Large intestine (tissue), 3 donors: Measurements from ENCODE around the gene S100A4. TPM values are rescaled to one million over a fixed set of nuclear protein-coding genes. Genes with fewer than 3 reads are reported as not detected.

Source experiments
- DNase-seq, 2 donors: peaks; one replicate each; pipeline versions ENCODE4 v3.0.0 to v3.0.0-alpha.2; 2013
- H3K27ac ChIP-seq: one replicate; pipeline ENCODE4 v1.5.1; 2013; ENCODE audit warnings: low read length
- H3K27me3 ChIP-seq: 2 replicates; pipeline ENCODE4 v1.6.1; 2013; ENCODE audit warnings: low read length; ENCODE audit not compliant: control insufficient read depth, insufficient read depth
- H3K36me3 ChIP-seq: 2 replicates; pipeline ENCODE4 v1.6.1; 2013; ENCODE audit warnings: low read length; ENCODE audit not compliant: control insufficient read depth, insufficient read depth
- H3K4me1 ChIP-seq: one replicate; pipeline ENCODE4 v1.6.1; 2013; ENCODE audit warnings: low read length; ENCODE audit not compliant: control insufficient read depth, insufficient read depth
- H3K4me3 ChIP-seq: one replicate; pipeline ENCODE4 v1.5.1; 2013; ENCODE audit warnings: low read length
- H3K9me3 ChIP-seq: one replicate; pipeline ENCODE4 v1.6.1; 2013; ENCODE audit warnings: mild to moderate bottlenecking, low read depth, low read length, moderate library complexity; ENCODE audit not compliant: control insufficient read depth
- WGBS: methylation state at CpG from one replicate; pipeline ENCODE4 v1.1.5; 2013; ENCODE audit warnings: low lambda C conversion rate; ENCODE audit not compliant: insufficient coverage; 5-methylcytosine and 5-hydroxymethylcytosine counted together
- polyA plus RNA-seq: library from polyadenylated mRNA; unstranded; fragments of 120-200 nt; gene quantifications from one replicate; pipeline ENCODE4 v1.2.1, GENCODE V29; 2013

The S100A4 gene
- polyA plus RNA-seq, 1 donor, result 18.0 TPM

DNA sequence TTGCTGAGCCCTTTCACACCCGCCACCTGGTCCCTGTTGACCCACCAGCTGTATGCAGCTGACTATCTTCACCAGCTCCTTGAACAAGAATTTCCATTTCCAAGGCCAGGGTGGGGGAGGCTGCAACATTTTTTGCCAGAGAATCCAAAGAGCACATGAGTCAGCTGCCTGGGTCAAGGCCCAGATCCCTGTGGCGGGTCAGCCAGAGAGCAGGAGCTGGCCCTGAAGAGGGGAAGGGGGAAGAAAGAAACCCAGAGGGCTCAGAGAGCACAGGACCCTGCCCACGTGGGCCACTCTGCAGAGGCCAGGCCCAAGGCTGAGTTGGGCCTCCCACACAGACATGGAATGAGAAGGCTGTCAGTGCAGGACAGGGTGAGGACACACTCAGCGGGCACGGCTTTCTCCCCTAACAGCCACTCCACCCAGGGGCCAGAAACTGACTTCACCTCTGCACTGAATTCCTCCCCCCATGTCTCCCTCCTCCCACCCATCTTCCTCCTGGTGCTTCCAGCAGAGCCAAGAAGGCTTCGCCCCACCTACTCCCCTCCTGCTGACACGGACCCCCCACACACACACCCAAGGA, 38.7 kb downstream of the S100A4 start:
- WGBS, result no CpG with 5 or more reads among the region's 7 CpGs
- Histone ChIP-seq H3K27me3 (no peaks in the 10 kb centered on the region), H3K4me3 (no peak overlapping the region), H3K27ac (peak overlapping the region; percentile 65), H3K9me3 (no peaks in the 10 kb centered on the region), H3K36me3 (no peaks in the 10 kb centered on the region), H3K4me1 (peaks cover 22% of the 10 kb centered on the region)
- peak; percentile 83 to 87 for DNase-seq

DNA sequence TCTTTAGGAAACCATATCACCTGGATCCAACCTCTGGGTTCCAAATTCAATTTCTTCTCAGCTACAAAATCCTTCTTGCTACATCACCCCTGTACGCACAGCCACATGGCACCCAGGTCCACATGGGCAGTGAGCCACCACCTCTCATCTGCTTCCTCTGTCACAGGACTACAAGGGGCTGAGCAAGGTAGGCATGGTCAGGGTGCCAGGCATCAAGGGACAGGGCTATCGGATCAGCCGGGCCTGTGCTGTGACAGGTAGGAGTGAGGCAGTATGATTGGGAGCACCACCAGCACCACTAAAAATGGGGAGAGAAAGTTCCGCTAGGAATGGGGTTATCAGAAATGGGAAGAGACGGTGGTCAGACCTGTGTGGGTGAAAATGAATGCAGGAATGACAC, 39.2 kb downstream of the S100A4 start:
- no CpG with 5 or more reads among the region's 5 CpGs for WGBS
- Histone ChIP-seq H3K27me3 (no peaks in the 10 kb centered on the region), H3K4me1 (peaks cover 22% of the 10 kb centered on the region), H3K9me3 (no peaks in the 10 kb centered on the region), H3K27ac (peak overlapping the region; percentile 59), H3K4me3 (no peak overlapping the region), H3K36me3 (no peaks in the 10 kb centered on the region)
- DNase-seq, result no peak

DNA sequence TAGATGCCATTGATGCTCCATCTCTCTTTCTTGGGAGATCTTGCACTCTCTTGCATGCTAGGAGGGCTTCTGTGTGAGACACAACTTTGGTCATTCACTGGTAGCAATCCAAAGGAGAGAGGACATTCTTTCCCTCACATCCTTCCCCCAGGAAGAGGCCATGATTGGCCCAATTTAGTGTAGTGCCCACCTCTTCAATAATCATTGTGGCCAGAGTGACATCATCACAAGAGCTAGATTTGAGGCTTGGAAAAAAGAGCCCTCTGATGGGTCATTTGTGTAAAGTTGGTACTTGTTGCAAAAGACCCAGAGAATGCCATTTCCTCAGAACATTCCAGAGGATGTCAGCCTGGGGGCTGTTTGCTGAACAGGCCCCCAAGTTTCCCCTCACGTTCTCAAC, 40.0 kb downstream of the S100A4 start:
- Histone ChIP-seq H3K36me3 (no peaks in the 10 kb centered on the region), H3K4me1 (peaks cover 22% of the 10 kb centered on the region), H3K27ac (no peak overlapping the region), H3K4me3 (no peak overlapping the region), H3K9me3 (no peaks in the 10 kb centered on the region), H3K27me3 (no peaks in the 10 kb centered on the region)
- no peak for DNase-seq
- no CpG with 5 or more reads among the region's 1 CpG for WGBS

DNA sequence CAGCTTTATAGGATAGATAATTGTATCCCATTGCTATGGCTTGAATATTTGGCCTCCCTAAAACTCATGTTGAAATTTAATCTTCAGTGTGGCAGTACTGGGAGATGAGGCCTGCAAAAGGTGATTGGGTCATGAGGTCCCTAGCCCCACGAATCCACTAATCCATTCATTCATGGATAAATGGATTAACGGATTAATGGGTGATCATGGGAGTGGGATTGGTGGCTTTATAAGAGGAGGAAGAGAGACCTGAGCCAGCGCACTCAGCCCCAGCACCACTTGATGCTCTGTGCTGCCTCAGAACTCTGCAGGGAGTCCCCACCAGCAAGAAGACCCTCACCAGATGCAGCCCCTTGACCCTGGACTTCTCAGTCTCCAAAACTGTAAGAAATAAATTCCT, 41.8 kb downstream of the S100A4 start:
- DNase-seq, result no peak
- Histone ChIP-seq H3K4me3 (no peak overlapping the region), H3K27ac (no peak overlapping the region), H3K36me3 (no peaks in the 10 kb centered on the region), H3K4me1 (peaks cover 22% of the 10 kb centered on the region), H3K9me3 (no peaks in the 10 kb centered on the region), H3K27me3 (no peaks in the 10 kb centered on the region)
- WGBS, result no CpG with 5 or more reads among the region's 3 CpGs

DNA sequence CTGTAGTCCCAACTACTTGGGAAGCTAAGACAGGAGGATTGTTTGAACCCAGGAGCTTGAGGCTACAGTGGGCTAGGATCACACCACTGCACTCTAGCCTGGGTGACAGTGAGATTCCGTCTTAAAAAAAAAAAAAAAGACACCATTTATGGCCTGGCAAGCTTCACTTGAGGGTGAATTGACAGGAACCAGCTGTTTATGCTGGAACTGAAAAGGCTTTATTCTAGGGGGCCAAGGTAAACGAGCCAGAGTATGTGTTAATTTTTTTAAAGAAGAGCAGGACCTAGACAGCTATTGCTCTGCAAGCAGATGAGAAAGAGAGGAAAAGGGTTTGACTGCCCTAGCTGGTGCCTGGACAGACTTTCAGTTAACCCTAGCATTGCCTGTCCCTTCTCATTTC, 46.9 kb downstream of the S100A4 start:
- Histone ChIP-seq H3K4me1 (no peaks in the 10 kb centered on the region), H3K27me3 (no peaks in the 10 kb centered on the region), H3K9me3 (no peaks in the 10 kb centered on the region), H3K27ac (no peak overlapping the region), H3K4me3 (no peak overlapping the region), H3K36me3 (no peaks in the 10 kb centered on the region)
- WGBS, result no CpG with 5 or more reads among the region's 2 CpGs
- no peak for DNase-seq

DNA sequence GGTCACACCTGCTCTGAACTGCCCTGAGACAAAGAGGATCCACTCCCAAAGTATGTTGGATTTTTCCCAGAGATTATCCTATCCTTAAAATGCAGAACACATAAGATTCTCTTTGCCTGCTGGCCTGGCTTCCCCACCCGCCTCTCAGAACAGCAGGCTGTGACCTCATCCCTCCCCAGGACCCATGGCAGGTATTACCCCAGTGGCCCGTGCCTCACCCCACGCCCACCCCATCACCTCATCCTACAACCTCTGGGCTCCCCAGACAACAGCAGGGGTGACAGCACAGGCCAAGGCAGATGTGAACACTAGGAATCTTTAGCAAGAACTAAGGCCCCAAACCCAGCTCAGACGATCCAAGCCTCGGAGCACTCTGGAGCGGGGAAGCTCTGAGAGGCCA, 50.1 kb downstream of the S100A4 start:
- H3K4me1 ChIP-seq, result peaks cover 1% of the 10 kb centered on the region
- H3K27me3 ChIP-seq, result no peaks in the 10 kb centered on the region
- H3K27ac ChIP-seq, result no peak overlapping the region
- WGBS, result no CpG with 5 or more reads among the region's 6 CpGs
- H3K4me3 ChIP-seq, result no peak overlapping the region
- H3K9me3 ChIP-seq, result no peaks in the 10 kb centered on the region
- H3K36me3 ChIP-seq, result no peaks in the 10 kb centered on the region
- DNase-seq, result no peak

DNA sequence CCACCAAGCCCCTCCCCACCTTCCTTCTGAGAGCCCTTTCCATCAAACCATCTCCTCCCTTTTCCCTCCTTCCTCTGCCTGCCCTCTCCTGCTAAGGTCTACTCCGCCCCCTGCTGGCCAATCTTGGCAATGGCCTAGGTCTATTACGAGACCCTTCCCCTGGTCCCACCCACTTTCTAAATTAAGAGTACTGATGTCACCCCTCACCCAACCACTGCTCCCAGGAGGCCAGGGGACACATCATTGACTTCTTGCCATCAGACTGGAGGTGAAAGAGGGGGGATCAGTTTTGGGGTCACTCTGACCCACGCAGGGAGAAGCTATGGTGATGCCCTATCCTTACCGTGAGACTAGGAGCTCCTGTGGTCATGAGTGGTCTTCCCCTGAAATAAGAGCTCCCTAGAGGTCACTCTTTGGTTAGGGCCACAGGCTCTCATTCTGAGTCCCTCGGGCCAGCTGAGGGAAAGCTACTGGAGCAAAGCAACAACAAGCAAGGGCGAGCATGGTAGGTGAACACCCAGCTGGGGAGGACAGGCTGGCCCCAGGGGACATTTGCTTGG, 50.5 kb downstream of the S100A4 start:
- H3K36me3 ChIP-seq, result no peaks in the 10 kb centered on the region
- no CpG with 5 or more reads among the region's 6 CpGs for WGBS

More for the DNA sequence above, 50.5 kb downstream of the S100A4 start:
- no peak overlapping the region for H3K27ac ChIP-seq
- DNase-seq, result peak in 1 of 2 donors; percentile 43
- H3K9me3 ChIP-seq, result no peaks in the 10 kb centered on the region
- H3K27me3 ChIP-seq, result no peaks in the 10 kb centered on the region
- peaks cover 2% of the 10 kb centered on the region for H3K4me1 ChIP-seq
- no peak overlapping the region for H3K4me3 ChIP-seq

Other genes with a start within 250 kb of the S100A4 start
- gene PGLYRP3, start 232.9 kb downstream of the S100A4 start, polyA plus RNA-seq, result not detected
- gene PGLYRP4, start 197.0 kb downstream of the S100A4 start, polyA plus RNA-seq, result 0.31 TPM
- gene S100A9, start 188.0 kb downstream of the S100A4 start, polyA plus RNA-seq, result 40.3 TPM
- 0.36 TPM for gene S100A12, start 170.2 kb downstream of the S100A4 start, polyA plus RNA-seq
- 2.5 TPM for gene S100A8, start 154.7 kb downstream of the S100A4 start, polyA plus RNA-seq
- gene S100A7A, start 129.3 kb downstream of the S100A4 start, polyA plus RNA-seq, result not detected
- not detected for gene S100A7, start 85.2 kb downstream of the S100A4 start, polyA plus RNA-seq
- gene S100A6, start 9.8 kb downstream of the S100A4 start, polyA plus RNA-seq, result 334 TPM
- 0.10 TPM for gene S100A5, start 4.9 kb downstream of the S100A4 start, polyA plus RNA-seq
- not detected for gene S100A3, start 3.5 kb upstream of the S100A4 start, polyA plus RNA-seq
- gene S100A2, start 20.0 kb upstream of the S100A4 start, polyA plus RNA-seq, result 0.67 TPM
- 134 TPM for gene S100A16, start 67.3 kb upstream of the S100A4 start, polyA plus RNA-seq
- gene S100A14, start 70.5 kb upstream of the S100A4 start, polyA plus RNA-seq, result 437 TPM
- gene S100A13, start 81.7 kb upstream of the S100A4 start, polyA plus RNA-seq, result 77.2 TPM
- 2.8 TPM for gene S100A1, start 82.6 kb upstream of the S100A4 start, polyA plus RNA-seq
- gene CHTOP, start 88.3 kb upstream of the S100A4 start, polyA plus RNA-seq, result 99.4 TPM
- 30.9 TPM for gene SNAPIN, start 112.9 kb upstream of the S100A4 start, polyA plus RNA-seq
- 152 TPM for gene ILF2, start 125.2 kb upstream of the S100A4 start, polyA plus RNA-seq
- gene NPR1, start 132.9 kb upstream of the S100A4 start, polyA plus RNA-seq, result 4.7 TPM
- 62.3 TPM for gene INTS3, start 182.2 kb upstream of the S100A4 start, polyA plus RNA-seq
- gene SLC27A3, start 229.6 kb upstream of the S100A4 start, polyA plus RNA-seq, result 32.4 TPM